CD4-positive, alpha-beta T cell treated with Interleukin-4 for 4 hours (primary cell): Measurements from ENCODE around the gene TSPAN7.
A peak's percentile ranks its signal among the peaks of the same experiment; 100 is the strongest.

Experiments used
- DNase-seq: peaks from one replicate; pipeline ENCODE4 v3.0.0-alpha.2; 2020

Gene TSPAN7

GRCh38 chrX:38649221-38649620 is 87.9 kb downstream of the TSPAN7 start:
- no peak for DNase-seq

- DNase-seq, result no peak
Observed at GRCh38 chrX:38649674-38650647, 88.6 kb downstream of the TSPAN7 start.

- DNase-seq, result no peak
Observed at GRCh38 chrX:38651625-38652601, 90.6 kb downstream of the TSPAN7 start.

- DNase-seq, result no peak
Observed at GRCh38 chrX:38652934-38653442, 91.6 kb downstream of the TSPAN7 start.

- no peak for DNase-seq
Observed at GRCh38 chrX:38654302-38654701, 93.0 kb downstream of the TSPAN7 start.

- no peak for DNase-seq
Observed at GRCh38 chrX:38656350-38656915, 95.1 kb downstream of the TSPAN7 start.

- DNase-seq, result no peak
Observed at GRCh38 chrX:38657562-38657961, 96.2 kb downstream of the TSPAN7 start.

GRCh38 chrX:38660395-38661102 is 99.2 kb downstream of the TSPAN7 start:
- no peak for DNase-seq

GRCh38 chrX:38661103-38661441 is 99.7 kb downstream of the TSPAN7 start:
- DNase-seq, result no peak

- DNase-seq, result no peak
Observed at GRCh38 chrX:38661561-38661960, 100.2 kb downstream of the TSPAN7 start.

GRCh38 chrX:38662640-38663039 is 101.3 kb downstream of the TSPAN7 start:
- DNase-seq, result no peak

GRCh38 chrX:38664285-38664684 is 102.9 kb downstream of the TSPAN7 start:
- DNase-seq, result no peak

GRCh38 chrX:38666909-38667308 is 105.6 kb downstream of the TSPAN7 start:
- DNase-seq, result no peak

- no peak for DNase-seq
Observed at GRCh38 chrX:38668771-38669170, 107.4 kb downstream of the TSPAN7 start.

GRCh38 chrX:38669428-38669827 is 108.1 kb downstream of the TSPAN7 start:
- DNase-seq, result peak; percentile 1

- DNase-seq, result no peak
Observed at GRCh38 chrX:38672646-38673045, 111.3 kb downstream of the TSPAN7 start.

GRCh38 chrX:38675856-38676255 is 114.5 kb downstream of the TSPAN7 start:
- DNase-seq, result no peak

GRCh38 chrX:38678183-38678582 is 116.8 kb downstream of the TSPAN7 start:
- DNase-seq, result no peak

GRCh38 chrX:38678821-38679220 is 117.5 kb downstream of the TSPAN7 start:
- DNase-seq, result no peak

- no peak for DNase-seq
Observed at GRCh38 chrX:38679695-38680094, 118.4 kb downstream of the TSPAN7 start.

GRCh38 chrX:38682095-38682494 is 120.8 kb downstream of the TSPAN7 start:
- DNase-seq, result no peak

- no peak for DNase-seq
Observed at GRCh38 chrX:38692961-38693360, 131.6 kb downstream of the TSPAN7 start.
